GM12878 (cell line): ENCODE data around the gene MKNK1. TPM values are rescaled to one million over a fixed set of nuclear protein-coding genes. Genes with fewer than 3 reads are reported as not detected.

Experiments used
- ATAC-seq: fragments of 200-7000 bp; cut with Tn5 transposase; 3 replicates; pipeline ENCODE4 v1.9.1; 2020; ENCODE audit warnings: mild to moderate bottlenecking, moderate library complexity
- Bru-seq: library from RNA; stranded (reverse); fragments of 400-500 nt; gene quantifications from one replicate; lab custom pipeline; 2021; lab: Mats Ljungman, UMichigan
- BruChase-seq, 2 experiments: library from RNA; stranded (reverse); fragments of 400-500 nt; gene quantifications; one replicate each; lab custom pipeline; 2021; lab: Mats Ljungman, UMichigan
- BruUV-seq: library from RNA; stranded (reverse); fragments of 400-500 nt; replicated peaks from 2 replicates; lab custom pipeline; 2021; lab: Mats Ljungman, UMichigan
- CTCF ChIA-PET: fragments of 300-600 bp; sonication (Branson Sonifier 250); formaldehyde crosslinking; extraction: SDS; loops from one replicate; lab custom pipeline; 2021; ENCODE audit warnings: inconsistent platforms; lab: Yijun Ruan, JAX
- POLR2A ChIA-PET: fragments of 350-600 bp; formaldehyde crosslinking; extraction: SDS; loops from one replicate; lab custom pipeline; 2021; ENCODE audit warnings: inconsistent platforms; lab: Charles Lee
- RAD21 ChIA-PET: fragments of 300-600 bp; sonication (Branson Sonifier 250); formaldehyde crosslinking; loops from one replicate; lab custom pipeline; 2023; ENCODE audit warnings: antibody characterized with exemption; ENCODE audit not compliant: unreplicated experiment; lab: Charles Lee
- SMC1A ChIA-PET: fragments of 300-600 bp; sonication (Branson Sonifier 250); formaldehyde crosslinking; loops from one replicate; lab custom pipeline; 2023; ENCODE audit not compliant: unreplicated experiment, uncharacterized antibody; lab: Charles Lee
- DNase-seq: peaks from one replicate; pipeline ENCODE4 v3.0.0-alpha.2; 2011; ENCODE audit warnings: low read depth, low spot score
- FAIRE-seq: peaks from 3 replicates; lab custom pipeline; 2011; peaks lifted over from hg19 to GRCh38; lab: Jason Lieb, UNC
- H2AFZ ChIP-seq: 2 replicates; pipeline ENCODE4 v1.6.0; 2011; ENCODE audit warnings: low read depth, low read length, control low read depth; ENCODE audit not compliant: control insufficient read depth
- H3K27ac ChIP-seq: 2 replicates; pipeline ENCODE4 v1.5.1; 2011; ENCODE audit warnings: control low read depth; ENCODE audit not compliant: control insufficient read depth, insufficient read depth
- H3K27me3 ChIP-seq, 2 experiments: replicated peaks in 1 of 2; 2 replicates each; pipeline versions ENCODE4 v1.6.0 to v1.6.1; 2011; ENCODE audit warnings: low read length in 1 of 2; ENCODE audit not compliant: control insufficient read depth in 2 of 2, insufficient read depth in 2 of 2
- H3K36me3 ChIP-seq, 2 experiments: 2 replicates each; pipeline ENCODE4 v1.5.1; 2011; ENCODE audit warnings: low read length in 1 of 2; ENCODE audit not compliant: control insufficient read depth in 2 of 2, insufficient read depth in 2 of 2
- H3K4me1 ChIP-seq: 2 replicates; pipeline ENCODE4 v1.6.1; 2011; ENCODE audit warnings: mild to moderate bottlenecking, low read length, moderate library complexity, mixed read lengths; ENCODE audit not compliant: control insufficient read depth, insufficient read depth
- H3K4me2 ChIP-seq: 2 replicates; pipeline ENCODE4 v1.6.0; 2011; ENCODE audit warnings: control low read depth; ENCODE audit not compliant: control insufficient read depth, insufficient read depth
- H3K4me3 ChIP-seq: fragments of 200-600 bp; sonication (generic); 2 replicates; pipeline ENCODE4 v1.5.1; 2016
- H3K79me2 ChIP-seq: 2 replicates; pipeline ENCODE4 v1.6.0; 2011; ENCODE audit warnings: low read length; ENCODE audit not compliant: control insufficient read depth, insufficient read depth
- H3K9ac ChIP-seq: 2 replicates; pipeline ENCODE4 v1.8.0; 2011; ENCODE audit warnings: low read length, control low read depth, mixed read lengths; ENCODE audit not compliant: control insufficient read depth, insufficient read depth
- H3K9me3 ChIP-seq: replicated peaks from 3 replicates; pipeline ENCODE4 v1.5.1; 2011; ENCODE audit warnings: mild to moderate bottlenecking, low read length; ENCODE audit not compliant: control insufficient read depth, insufficient read depth
- H4K20me1 ChIP-seq: 2 replicates; pipeline ENCODE4 v1.6.0; 2011; ENCODE audit not compliant: control insufficient read depth, insufficient read depth
- ATF3 ChIP-seq: IDR thresholded peaks from 2 replicates; pipeline ENCODE4 v1.6.1; 2011; ENCODE audit warnings: low read depth, mild to moderate bottlenecking, low read length, moderate library complexity, borderline replicate concordance; ENCODE audit errors: extremely low read depth
- CBFB ChIP-seq: IDR thresholded peaks from 2 replicates; pipeline ENCODE4 v1.6.1; 2016; ENCODE audit warnings: antibody characterized with exemption, low read depth
- CREM ChIP-seq: IDR thresholded peaks from 2 replicates; pipeline ENCODE4 v1.6.1; 2014; ENCODE audit warnings: antibody characterized with exemption, low read depth
- EGR1 ChIP-seq, 2 experiments: IDR thresholded peaks; 1 replicate in 1 of 2; 2 replicates in 1 of 2; pipeline ENCODE4 v1.6.1; 2011 to 2012; ENCODE audit warnings: low read depth in 2 of 2, low read length in 2 of 2, borderline replicate concordance in 1 of 2, mild to moderate bottlenecking in 1 of 2, moderate library complexity in 1 of 2
- EP300 ChIP-seq, 2 experiments: fragments of 150-350 bp in 1 of 2; IDR thresholded peaks; 2 replicates each; pipeline ENCODE4 v1.6.1; 2011 to 2012; ENCODE audit warnings: low read depth in 2 of 2, low read length in 2 of 2, borderline replicate concordance in 1 of 2, improper control_type of control experiment in 1 of 2, inconsistent platforms in 1 of 2; ENCODE audit not compliant: control insufficient read depth in 1 of 2
- EZH2 ChIP-seq: IDR thresholded peaks from 2 replicates; pipeline ENCODE4 v1.6.1; 2012; ENCODE audit warnings: low read depth, mild to moderate bottlenecking, control low read depth, inconsistent platforms, low read length, borderline replicate concordance; ENCODE audit not compliant: control insufficient read depth
- FOS ChIP-seq: IDR thresholded peaks from 3 replicates; pipeline ENCODE4 v1.6.1; 2011; ENCODE audit warnings: borderline replicate concordance; ENCODE audit not compliant: insufficient read length; ENCODE audit errors: extremely low read depth
- NR2C1 ChIP-seq: fragments of 450-650 bp; IDR thresholded peaks from 2 replicates; pipeline ENCODE4 v1.6.1; 2017; ENCODE audit warnings: antibody characterized with exemption, mild to moderate bottlenecking, moderate library complexity
- NR2C2 ChIP-seq: IDR thresholded peaks from 2 replicates; pipeline ENCODE4 v1.6.1; 2011; ENCODE audit warnings: borderline replicate concordance, low read depth; ENCODE audit not compliant: control insufficient read depth, insufficient read length
- RELA ChIP-seq: fragments of 450-650 bp; IDR thresholded peaks from 2 replicates; pipeline ENCODE4 v1.8.0; 2014; ENCODE audit warnings: borderline replicate concordance; ENCODE audit not compliant: partially characterized antibody
- RFX5 ChIP-seq: IDR thresholded peaks from 2 replicates; pipeline ENCODE4 v1.6.1; 2011; ENCODE audit warnings: low read depth, low read length, improper control_type of control experiment
- SP1 ChIP-seq: IDR thresholded peaks from one replicate; pipeline ENCODE4 v1.6.1; 2011; ENCODE audit warnings: low read depth, low read length
- YBX1 ChIP-seq: fragments of 450-650 bp; IDR thresholded peaks from 2 replicates; pipeline ENCODE4 v1.6.1; 2016; ENCODE audit warnings: antibody characterized with exemption
- ZNF274 ChIP-seq: IDR thresholded peaks from one replicate; pipeline ENCODE4 v1.8.0; 2011; ENCODE audit not compliant: insufficient read length, insufficient read depth
- ZNF384 ChIP-seq: IDR thresholded peaks from 2 replicates; pipeline ENCODE4 v1.6.1; 2012; ENCODE audit warnings: low read depth, mild to moderate bottlenecking, low read length, improper control_type of control experiment, borderline replicate concordance
- WGBS: methylation state at CpG from one replicate; pipeline ENCODE4 v1.1.6; 2016; ENCODE audit warnings: low lambda C conversion rate; ENCODE audit not compliant: insufficient replicate concordance, insufficient coverage; ENCODE audit errors: missing lambda C conversion rate; 5-methylcytosine and 5-hydroxymethylcytosine counted together
- in situ Hi-C: fragments of 300-500 bp; cut with MboI; formaldehyde crosslinking; loops from 9 replicates; pipeline ENCODE4 v1.14.3; 2018; ENCODE audit warnings: mixed read lengths
- intact Hi-C: fragments of 100-400 bp; cut with micrococcal nuclease; formaldehyde crosslinking; loops from one replicate; pipeline ENCODE4 v1.14.2; 2022; ENCODE audit not compliant: unreplicated experiment
- long read RNA-seq, 2 experiments: library from polyadenylated mRNA; unstranded; transcript quantifications; one replicate each; pipeline ENCODE4 v2.0.0, GENCODE V29; 2019 to 2020
- polyA minus RNA-seq, 3 experiments: library from RNA; depleted of rRNA, polyadenylated mRNA; stranded (reverse); fragments of >200 nt; gene quantifications; 2 replicates each; pipeline ENCODE4 v1.2.3, GENCODE V29; 2011
- polyA plus RNA-seq, 11 experiments: library from polyadenylated mRNA; depleted of rRNA in 4 of 11; unstranded in 6 of 11; stranded (reverse) in 5 of 11; fragments of >200 nt; fragmentation: Nextera tagmentation in 4 of 11; fragmentation: Illumina TruSeq in 1 of 11; extraction: Ambion mirVana in 4 of 11; extraction: Trizol in 1 of 11; gene quantifications; 1 replicate in 1 of 11; 2 replicates in 10 of 11; pipeline versions ENCODE4 v1.2.1 to v1.2.3, GENCODE V29; 2011 to 2016; ENCODE audit warnings: inconsistent platforms in 2 of 11, missing spikeins in 2 of 11, low read depth in 1 of 11
- total RNA-seq, 4 experiments: library from RNA; depleted of rRNA in 3 of 4; stranded (reverse); fragments of >200 nt in 3 of 4; fragmentation: Illumina TruSeq in 1 of 4; extraction: Trizol in 1 of 4; gene quantifications; 2 replicates each; pipeline versions ENCODE4 v1.2.1 to v1.2.3, GENCODE V29; 2013 to 2021

The MKNK1 gene
- total RNA-seq (2013; cell fraction: nucleolus; rRNA removed), result 46.3 and 51.4 TPM in 2 replicates
- total RNA-seq (2014; rRNA removed) (19.1 and 20.0 TPM in 2 replicates), total RNA-seq (2014; rRNA removed; fragmentation: Illumina TruSeq; extraction: Trizol) (19.2 and 21.2 TPM in 2 replicates), total RNA-seq (2021) (22.1 and 29.1 TPM in 2 replicates), polyA plus RNA-seq (2011; rRNA removed) (27.8 and 34.6 TPM in 2 replicates), polyA plus RNA-seq (2014; fragmentation: Illumina TruSeq; extraction: Trizol) (26.3 and 34.6 TPM in 2 replicates), polyA plus RNA-seq (2014; fragmentation: Nextera tagmentation; extraction: Ambion mirVana) (10 to 100 TPM; 13.7 to 17.0 TPM), polyA plus RNA-seq (2014; rRNA removed) (29.9 and 30.2 TPM in 2 replicates), polyA plus RNA-seq (2016; fragmentation: Nextera tagmentation; extraction: Ambion mirVana) (10 to 100 TPM; 26.8 to 29.7 TPM), polyA minus RNA-seq (2011; rRNA and poly(A)+ RNA removed) (25.4 and 27.3 TPM in 2 replicates), Bru-seq, nascent RNA (percentile 67 among the genes with signal in this experiment), BruChase-seq, experiment 1, labeled RNA remaining after a 6-hour chase (percentile 77 among the genes with signal in this experiment), BruChase-seq, experiment 2, labeled RNA remaining after a 2-hour chase (percentile 71 among the genes with signal in this experiment)
- 30.5 TPM for polyA plus RNA-seq (2011; ENCODE audit: low read depth)
- 27.9 and 31.4 TPM in 2 replicates for polyA plus RNA-seq (2011; cell fraction: cytosol; rRNA removed)
- polyA plus RNA-seq (2011; cell fraction: nucleus; rRNA removed), result 72.1 and 77.2 TPM in 2 replicates
- 19.6 and 25.7 TPM in 2 replicates for polyA plus RNA-seq (2012)
- 5.7 and 10.1 TPM in 2 replicates for polyA minus RNA-seq (2011; cell fraction: cytosol; rRNA and poly(A)+ RNA removed)
- 14.7 and 28.6 TPM in 2 replicates for polyA minus RNA-seq (2011; cell fraction: nucleus; rRNA and poly(A)+ RNA removed)
- long read RNA-seq, experiment 1, partial matches to known transcripts, result 5 of 14 reads
- long read RNA-seq, experiment 1, other reads (novel, unspliced or antisense), result 7 of 14 reads
- long read RNA-seq, experiment 2, transcript MKNK1-230 (12 exons, 2,600 nt), result major isoform, 5 of 42 reads
- long read RNA-seq, experiment 2, transcript MKNK1-231 (13 exons, 2,686 nt), result major isoform, 5 of 42 reads
- long read RNA-seq, experiment 2, partial matches to known transcripts, result 13 of 42 reads
- long read RNA-seq, experiment 2, other reads (novel, unspliced or antisense), result 19 of 42 reads

DNA sequence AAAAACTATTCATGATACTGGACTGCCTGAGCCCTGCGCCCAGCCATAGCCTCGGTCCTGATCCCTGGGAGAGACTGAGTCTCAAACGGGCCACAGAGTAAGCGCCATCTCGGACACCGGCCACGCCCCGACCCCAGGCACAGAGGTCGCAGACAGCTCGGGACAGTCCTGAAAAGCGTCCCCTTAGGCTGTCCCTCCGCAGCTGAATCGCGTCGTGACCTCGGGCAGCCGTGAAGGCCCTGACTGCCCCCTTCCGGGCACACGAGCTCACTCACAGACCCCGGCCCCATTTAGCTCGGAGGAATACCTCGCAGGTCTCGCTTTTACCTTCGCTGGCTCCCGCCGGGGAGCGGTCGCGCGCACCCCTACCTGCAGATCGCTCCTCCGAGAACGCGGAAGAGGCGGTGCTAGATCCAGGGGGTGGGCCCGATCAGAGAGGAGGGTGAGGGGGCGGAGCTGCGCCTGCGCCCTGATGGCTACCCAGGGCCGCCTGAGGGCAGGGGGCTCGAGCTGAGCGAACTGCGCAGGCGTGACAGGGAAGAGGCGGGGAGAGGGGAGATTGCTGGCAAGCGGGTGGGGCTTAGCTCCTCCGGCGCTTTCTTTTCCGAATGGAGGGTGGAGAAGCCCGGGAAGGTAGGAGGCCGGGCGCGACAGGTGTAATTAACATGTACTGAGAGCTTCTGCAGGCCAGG, at the start of gene MKNK1:
MKNK1 (minus strand) TSS at position 411 of the 692 bp plus-strand sequence. CDS start 20,941 bp downstream, outside the sequence.
- Histone ChIP-seq H3K4me1 (0 out of 2 replicates have a peak, but pooled peaks cover 3% of the 10 kb centered on the region), H3K9me3 (no peaks in the 10 kb centered on the region), H3K9ac (peak within 1 kb of the TSS; percentile 81), H3K79me2 (peaks cover 2% of the 10 kb centered on the region; the same call in 1 of the 2 replicates), H2AFZ (peak within 1 kb of the TSS; percentile 96), H3K4me3 (peak within 1 kb of the TSS; percentile 67), H3K27me3 (no peaks in the 10 kb centered on the region), H3K36me3 (peaks cover 0 to 6% of the 10 kb centered on the region in 2 experiments; a peak in 2 of 4 replicates), H3K4me2 (peak within 1 kb of the TSS; percentile 78), H3K27ac (peak within 1 kb of the TSS; percentile 74), H4K20me1 (no peaks in the 10 kb centered on the region)
- peak; percentile 87 for DNase-seq
- ChIA-PET CTCF (interaction anchor here (0.5 to 3.3 kb wide), 16 partner anchors 10 to 735 kb away, joined by 3 to 30 read pairs (median 3); partner anchors contain the start of gene MOB3C), RAD21 (interaction anchor here (0.9 to 2.9 kb wide), 5 partner anchors 11 to 275 kb away, joined by 3 to 41 read pairs (median 4); partner anchors contain the start of genes ATPAF1, EFCAB14 and MOB3C), SMC1A (interaction anchor here (0.7 to 6.2 kb wide), 7 partner anchors 10 to 116 kb away, joined by 3 to 53 read pairs (median 3); partner anchors contain the start of gene MOB3C), POLR2A (interaction anchor here (0.5 to 9.1 kb wide), 8 partner anchors 10 to 1301 kb away, joined by 3 to 124 read pairs (median 5); partner anchors contain the start of genes ATPAF1, EFCAB14 and MOB3C)
- peak; percentile 98 for ATAC-seq
- WGBS, result under 1% methylated on average over 53 of the region's 53 CpGs
- FAIRE-seq, result peak; percentile 78
- TSS peak; percentile 45 for BruUV-seq
- intact Hi-C loops (loop anchor here (5.0 kb wide), 1 partner anchor 63 kb away; the partner anchor contains the start of gene ATPAF1), in situ Hi-C loops (no loop called here)
- TF ChIP-seq YBX1 (no peak), EZH2 (no peak), RELA (peak; percentile 60), ZNF384 (no peak), NR2C1 (no peak), SP1 (peak; percentile 32), EP300 (IDR thresholded peaks at IDR 0.05; ENCODE audit: borderline replicate concordance in 1 of 2, control insufficient read depth in 1 of 2, low read depth in 2 of 2, low read length in 2 of 2) (no peak), ATF3 (0 out of 2 replicates have a peak, but pooled peaks have one; percentile 0), RFX5 (no peak), EGR1 (IDR thresholded peaks at IDR 0.05; ENCODE audit: borderline replicate concordance in 1 of 2, low read depth in 2 of 2, low read length in 2 of 2) (peak in 1 of 2 experiments; percentile 83; a peak in 2 of 3 replicates), NR2C2 (no peak), CREM (no peak), FOS (no peak), ZNF274 (no peak), CBFB (0 out of 2 replicates have a peak, but pooled peaks have one; percentile 56)
